Liver (tissue), 9 donors: ENCODE measurements around the gene ZSCAN29. TPM values are rescaled to one million over a fixed set of nuclear protein-coding genes. Genes with fewer than 3 reads are reported as not detected.

Experiments
- DNase-seq: peaks from one replicate; pipeline ENCODE4 v3.0.0-alpha.2; 2017; ENCODE audit warnings: low spot score
- H3K27ac ChIP-seq, 2 donors: one replicate each; pipeline ENCODE4 v1.7.0; 2013; ENCODE audit warnings: inconsistent platforms in 2 of 2, low read length in 2 of 2, control low read depth in 1 of 2, low read depth in 1 of 2, mild to moderate bottlenecking in 1 of 2
- H3K27me3 ChIP-seq, 4 donors: one replicate each; pipeline versions ENCODE4 v1.6.1 to v1.7.0; 2013; ENCODE audit warnings: low read length in 3 of 4, inconsistent platforms in 1 of 4, mild to moderate bottlenecking in 1 of 4, moderate library complexity in 1 of 4; ENCODE audit not compliant: control insufficient read depth in 4 of 4, insufficient read depth in 4 of 4
- H3K36me3 ChIP-seq, 4 donors: one replicate each; pipeline versions ENCODE4 v1.6.1 to v1.7.0; 2013; ENCODE audit warnings: low read length in 3 of 4, mild to moderate bottlenecking in 3 of 4, low read depth in 1 of 4, moderate library complexity in 1 of 4; ENCODE audit not compliant: control insufficient read depth in 4 of 4, insufficient read depth in 3 of 4
- H3K4me1 ChIP-seq, 4 donors: one replicate each; pipeline versions ENCODE4 v1.6.1 to v1.7.0; 2013; ENCODE audit warnings: low read length in 3 of 4, mild to moderate bottlenecking in 3 of 4, moderate library complexity in 1 of 4; ENCODE audit not compliant: control insufficient read depth in 4 of 4, insufficient read depth in 4 of 4
- H3K4me3 ChIP-seq, 3 donors: one replicate each; pipeline versions ENCODE4 v1.6.1 to v1.7.0; 2013; ENCODE audit warnings: low read length in 3 of 3, control low read depth in 1 of 3, low read depth in 1 of 3, mild to moderate bottlenecking in 1 of 3
- H3K9ac ChIP-seq, 2 donors: one replicate each; pipeline ENCODE4 v1.7.0; 2013; ENCODE audit warnings: low read length in 2 of 2, mild to moderate bottlenecking in 2 of 2, moderate library complexity in 2 of 2, control low read depth in 1 of 2, low read depth in 1 of 2
- H3K9me3 ChIP-seq, 4 donors: one replicate each; pipeline versions ENCODE4 v1.6.1 to v1.7.0; 2013; ENCODE audit warnings: low read length in 3 of 4; ENCODE audit not compliant: control insufficient read depth in 4 of 4
- ATF3 ChIP-seq: IDR thresholded peaks from 2 replicates; pipeline ENCODE4 v1.6.1; 2016; ENCODE audit warnings: antibody characterized with exemption
- CTCF ChIP-seq: fragments of 150-350 bp; IDR thresholded peaks from 2 replicates; pipeline ENCODE4 v1.5.1; 2017; ENCODE audit warnings: improper control_type of control experiment, low read depth, low read length; ENCODE audit not compliant: missing input control
- EGR1 ChIP-seq, 2 donors: IDR thresholded peaks; 2 replicates each; pipeline ENCODE4 v1.6.1; 2016 to 2018; ENCODE audit warnings: antibody characterized with exemption in 2 of 2, low read depth in 2 of 2
- FOXA1 ChIP-seq: IDR thresholded peaks from 2 replicates; pipeline ENCODE4 v1.6.1; 2016; ENCODE audit warnings: antibody characterized with exemption
- GABPA ChIP-seq, 2 donors: IDR thresholded peaks in 1 of 2; conservative IDR thresholded peaks in 1 of 2; 2 replicates each; pipeline ENCODE4 v1.6.1; 2016; ENCODE audit warnings: antibody characterized with exemption in 2 of 2, mild to moderate bottlenecking in 1 of 2, moderate library complexity in 1 of 2
- HNF4A ChIP-seq, 2 donors: conservative IDR thresholded peaks; 2 replicates each; pipeline ENCODE4 v1.6.1; 2016; ENCODE audit warnings: antibody characterized with exemption in 2 of 2, mild to moderate bottlenecking in 2 of 2
- HNF4G ChIP-seq: IDR thresholded peaks from 2 replicates; pipeline ENCODE4 v1.6.1; 2016; ENCODE audit warnings: antibody characterized with exemption
- JUND ChIP-seq, 2 donors: IDR thresholded peaks; 2 replicates each; pipeline ENCODE4 v1.6.1; 2016; ENCODE audit warnings: antibody characterized with exemption in 2 of 2
- MAX ChIP-seq: IDR thresholded peaks from 2 replicates; pipeline ENCODE4 v1.6.1; 2016; ENCODE audit warnings: antibody characterized with exemption
- NR2F2 ChIP-seq: IDR thresholded peaks from 2 replicates; pipeline ENCODE4 v1.6.1; 2016; ENCODE audit warnings: antibody characterized with exemption
- REST ChIP-seq: IDR thresholded peaks from 2 replicates; pipeline ENCODE4 v1.6.1; 2016; ENCODE audit warnings: antibody characterized with exemption, mild to moderate bottlenecking
- RXRA ChIP-seq, 2 donors: IDR thresholded peaks; 2 replicates each; pipeline ENCODE4 v1.6.1; 2017 to 2018; ENCODE audit warnings: antibody characterized with exemption in 2 of 2, mild to moderate bottlenecking in 1 of 2
- YY1 ChIP-seq: IDR thresholded peaks from 2 replicates; pipeline ENCODE4 v1.6.1; 2016; ENCODE audit warnings: antibody characterized with exemption, mild to moderate bottlenecking
- ZBTB33 ChIP-seq: IDR thresholded peaks from 2 replicates; pipeline ENCODE4 v1.6.1; 2016; ENCODE audit warnings: antibody characterized with exemption
- WGBS: extraction: QIAGEN DNeasy Blood & Tissue Kit; methylation state at CpG from one replicate; pipeline ENCODE4 v1.1.7; 2013; 5-methylcytosine and 5-hydroxymethylcytosine counted together
- polyA plus RNA-seq, 2 donors: library from polyadenylated mRNA; stranded (reverse) in 1 of 2; unstranded in 1 of 2; fragments of 200-250 nt in 1 of 2; fragments of >200 nt in 1 of 2; fragmentation: Nextera tagmentation in 1 of 2; extraction: Ambion mirVana in 1 of 2; gene quantifications; one replicate each; pipeline versions ENCODE4 v1.2.1 to v1.2.3, GENCODE V29; 2013 to 2015
- total RNA-seq, 2 donors: library from RNA; depleted of rRNA; stranded (reverse); fragments of >200 nt; gene quantifications; one replicate each; pipeline ENCODE4 v1.2.3, GENCODE V29; 2014
- donor health status: healthy.
- donor health status: healthy.
- donor health status: healthy.
- donor health status: healthy.
- donor health status: healthy.

Gene ZSCAN29
- total and polyA plus RNA-seq, 4 donors: 4.1 to 15.6 (median 9.6) TPM

GRCh38 chr15:43352693-43353382, 18.0 kb downstream of the ZSCAN29 start:
- Histone ChIP-seq H3K27ac (no peak overlapping the region), H3K36me3 (peaks cover 7 to 35% (median 23%) of the 10 kb centered on the region in 4 donors), H3K4me3 (no peak overlapping the region), H3K9me3 (no peaks in the 10 kb centered on the region), H3K9ac (no peak overlapping the region), H3K4me1 (no peaks in the 10 kb centered on the region), H3K27me3 (no peaks in the 10 kb centered on the region)
- DNase-seq: no peak
- TF ChIP-seq MAX (no peak), CTCF (no peak)
- WGBS: 91% methylated on average over 2 of the region's 2 CpGs

- no peaks in the 10 kb centered on the region for H3K4me1 ChIP-seq
- TF ChIP-seq GABPA (IDR thresholded peaks at IDR 0.05 in 1 of 2, conservative IDR thresholded peaks at IDR 0.05 in 1 of 2) (no peak), ZBTB33 (no peak), HNF4A (conservative IDR thresholded peaks at IDR 0.05) (no peak), NR2F2 (no peak), FOXA1 (no peak), YY1 (no peak), MAX (no peak), JUND (IDR thresholded peaks at IDR 0.05) (no peak), ATF3 (no peak), EGR1 (IDR thresholded peaks at IDR 0.05; ENCODE audit: low read depth in 2 of 2) (no peak), REST (no peak), RXRA (IDR thresholded peaks at IDR 0.05) (no peak), HNF4G (no peak)
- DNase-seq: no peak
- H3K9me3 ChIP-seq: no peaks in the 10 kb centered on the region
- WGBS: 93% methylated on average over 3 of the region's 3 CpGs
- H3K9ac ChIP-seq: no peak overlapping the region
- no peaks in the 10 kb centered on the region for H3K27me3 ChIP-seq
- H3K36me3 ChIP-seq: peaks cover 10 to 51% (median 41%) of the 10 kb centered on the region in 4 donors
- H3K27ac ChIP-seq: no peak overlapping the region
- H3K4me3 ChIP-seq: no peak overlapping the region
These were observed 23.7 kb downstream of the ZSCAN29 start for GRCh38 chr15:43347114-43347513.
